HFF-Myc (cell line): ENCODE data around the gene FNDC3B.

Experiments used
- DNase-seq: peaks from one replicate; pipeline ENCODE4 v3.0.0-alpha.2; 2011; ENCODE audit warnings: low read depth; ENCODE audit errors: extremely low read depth
- H3K4me3 ChIP-seq: replicated peaks from 2 replicates; pipeline ENCODE4 v1.5.1; 2011; ENCODE audit warnings: low read depth, mild to moderate bottlenecking, control low read depth, low read length
- TF ChIP-seq, protein P1 (sequence below): IDR thresholded peaks from 2 replicates; pipeline ENCODE4 v1.5.1; 2012; ENCODE audit warnings: mild to moderate bottlenecking, low read depth, low read length, control low read depth; ENCODE audit errors: missing control alignments

Gene FNDC3B

DNA sequence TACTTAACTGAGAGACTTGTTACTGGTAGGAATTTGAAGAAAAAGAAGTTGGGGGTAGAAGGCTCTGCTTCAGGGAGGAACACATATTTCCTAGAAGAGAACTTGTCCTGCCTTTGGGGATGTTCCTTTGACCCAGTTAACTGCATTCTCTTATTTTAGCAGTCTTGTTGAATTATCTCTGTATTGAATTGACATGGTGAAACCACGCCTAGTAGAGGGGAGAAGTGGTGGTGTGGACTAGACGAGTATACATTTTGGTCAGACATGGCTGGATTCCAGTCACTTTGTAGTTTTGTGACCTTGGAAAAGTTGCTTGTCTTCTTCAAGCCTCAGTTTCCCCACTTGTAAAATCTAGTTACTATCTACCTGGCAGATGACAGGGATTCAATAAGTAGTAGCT is 87.8 kb downstream of the FNDC3B start:
- DNase-seq: no peak
- TF ChIP-seq, protein P1, sequence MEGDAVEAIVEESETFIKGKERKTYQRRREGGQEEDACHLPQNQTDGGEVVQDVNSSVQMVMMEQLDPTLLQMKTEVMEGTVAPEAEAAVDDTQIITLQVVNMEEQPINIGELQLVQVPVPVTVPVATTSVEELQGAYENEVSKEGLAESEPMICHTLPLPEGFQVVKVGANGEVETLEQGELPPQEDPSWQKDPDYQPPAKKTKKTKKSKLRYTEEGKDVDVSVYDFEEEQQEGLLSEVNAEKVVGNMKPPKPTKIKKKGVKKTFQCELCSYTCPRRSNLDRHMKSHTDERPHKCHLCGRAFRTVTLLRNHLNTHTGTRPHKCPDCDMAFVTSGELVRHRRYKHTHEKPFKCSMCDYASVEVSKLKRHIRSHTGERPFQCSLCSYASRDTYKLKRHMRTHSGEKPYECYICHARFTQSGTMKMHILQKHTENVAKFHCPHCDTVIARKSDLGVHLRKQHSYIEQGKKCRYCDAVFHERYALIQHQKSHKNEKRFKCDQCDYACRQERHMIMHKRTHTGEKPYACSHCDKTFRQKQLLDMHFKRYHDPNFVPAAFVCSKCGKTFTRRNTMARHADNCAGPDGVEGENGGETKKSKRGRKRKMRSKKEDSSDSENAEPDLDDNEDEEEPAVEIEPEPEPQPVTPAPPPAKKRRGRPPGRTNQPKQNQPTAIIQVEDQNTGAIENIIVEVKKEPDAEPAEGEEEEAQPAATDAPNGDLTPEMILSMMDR: no peak
- no peak overlapping the region for H3K4me3 ChIP-seq

DNA sequence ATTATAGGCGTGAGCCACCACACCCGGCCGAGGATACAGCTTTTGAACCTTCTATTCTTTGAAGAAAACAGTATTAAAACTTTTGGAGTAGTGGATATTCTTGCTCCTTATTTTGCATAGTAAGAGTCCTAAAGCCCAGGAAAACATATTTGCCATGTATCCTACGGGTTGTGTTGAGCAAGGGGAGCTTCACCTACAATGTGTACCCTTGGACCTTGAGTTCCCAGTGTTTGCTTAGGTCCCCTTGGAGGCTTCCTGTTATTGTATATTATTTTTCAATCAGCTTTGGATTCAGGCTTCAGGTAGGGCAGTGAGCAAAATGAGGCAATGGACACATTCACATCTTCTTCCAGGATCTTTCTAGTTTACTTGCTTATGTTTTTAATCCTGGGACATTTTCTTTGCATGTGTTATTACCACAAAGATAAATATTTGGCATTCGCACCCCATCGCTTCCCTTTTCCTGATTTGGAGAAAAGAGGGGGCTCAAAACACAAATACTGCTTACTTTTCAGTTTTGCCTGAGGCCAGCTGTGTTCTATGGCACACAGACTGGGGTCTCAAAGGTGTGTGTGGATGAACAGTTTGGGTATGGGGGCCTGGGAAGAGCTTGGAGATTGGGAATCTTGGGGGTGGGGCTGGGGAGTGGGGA is 88.7 kb downstream of the FNDC3B start:
- no peak overlapping the region for H3K4me3 ChIP-seq
- no peak for DNase-seq
- TF ChIP-seq, protein P1: no peak

GRCh38 chr3:172128858-172129257 is 89.5 kb downstream of the FNDC3B start:
- TF ChIP-seq, protein P1: no peak
- H3K4me3 ChIP-seq: no peak overlapping the region
- no peak for DNase-seq

- TF ChIP-seq, protein P1: no peak
- no peak overlapping the region for H3K4me3 ChIP-seq
- no peak for DNase-seq
Measured at GRCh38 chr3:172129498-172129849, 90.1 kb downstream of the FNDC3B start.

- DNase-seq: peak; percentile 84
- TF ChIP-seq, protein P1: no peak
Measured at GRCh38 chr3:172129850-172130716, 90.7 kb downstream of the FNDC3B start.

DNA sequence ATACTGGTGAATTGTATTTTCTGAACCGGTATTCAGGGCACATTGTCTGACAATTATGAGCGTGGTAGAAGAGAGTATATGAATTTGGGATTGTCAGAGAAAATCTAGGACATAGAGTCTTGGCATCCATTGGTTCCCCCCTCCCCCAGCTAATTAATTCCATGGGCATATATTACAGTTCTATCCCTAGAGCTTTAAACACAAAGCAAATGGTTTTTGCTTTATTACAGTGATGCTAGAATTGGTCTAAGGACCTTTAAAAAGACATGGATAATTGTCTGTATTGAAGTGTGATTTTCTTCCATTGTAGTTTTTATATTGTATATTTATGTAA is 91.3 kb downstream of the FNDC3B start:
- no peak for DNase-seq
- TF ChIP-seq, protein P1: no peak
- no peak overlapping the region for H3K4me3 ChIP-seq

More at GRCh38 chr3:172129850-172130716, 90.7 kb downstream of the FNDC3B start:
- no peak overlapping the region for H3K4me3 ChIP-seq
